ENCODE results near the gene HDHD5. TPM values are rescaled to one million over a fixed set of nuclear protein-coding genes. Genes with fewer than 3 reads are reported as not detected.

Gene HDHD5
- total RNA-seq, 2 experiments from 2014 or later: 38.5 to 40.7 TPM

GRCh38 chr22:17109113-17109865, 49.8 kb downstream of the HDHD5 start:
- ATAC-seq: no peak
- POLR2A ChIA-PET: no interaction called here

DNA sequence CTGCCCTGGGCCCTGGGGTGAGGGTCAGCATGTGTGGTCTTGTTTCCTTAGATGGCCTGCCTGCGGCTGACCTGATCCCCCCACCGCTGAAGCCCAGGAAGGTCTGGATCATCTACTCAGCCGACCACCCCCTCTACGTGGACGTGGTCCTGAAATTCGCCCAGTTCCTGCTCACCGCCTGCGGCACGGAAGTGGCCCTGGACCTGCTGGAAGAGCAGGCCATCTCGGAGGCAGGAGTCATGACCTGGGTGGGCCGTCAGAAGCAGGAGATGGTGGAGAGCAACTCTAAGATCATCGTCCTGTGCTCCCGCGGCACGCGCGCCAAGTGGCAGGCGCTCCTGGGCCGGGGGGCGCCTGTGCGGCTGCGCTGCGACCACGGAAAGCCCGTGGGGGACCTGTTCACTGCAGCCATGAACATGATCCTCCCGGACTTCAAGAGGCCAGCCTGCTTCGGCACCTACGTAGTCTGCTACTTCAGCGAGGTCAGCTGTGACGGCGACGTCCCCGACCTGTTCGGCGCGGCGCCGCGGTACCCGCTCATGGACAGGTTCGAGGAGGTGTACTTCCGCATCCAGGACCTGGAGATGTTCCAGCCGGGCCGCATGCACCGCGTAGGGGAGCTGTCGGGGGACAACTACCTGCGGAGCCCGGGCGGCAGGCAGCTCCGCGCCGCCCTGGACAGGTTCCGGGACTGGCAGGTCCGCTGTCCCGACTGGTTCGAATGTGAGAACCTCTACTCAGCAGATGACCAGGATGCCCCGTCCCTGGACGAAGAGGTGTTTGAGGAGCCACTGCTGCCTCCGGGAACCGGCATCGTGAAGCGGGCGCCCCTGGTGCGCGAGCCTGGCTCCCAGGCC, 50.6 kb downstream of the HDHD5 start:
- ATAC-seq: no peak
- ChIA-PET POLR2A (no interaction called here), CTCF (interaction anchor here (1.1 kb wide), 1 partner anchor 10 kb away, joined by 3 read pairs; no protein-coding TSS in a partner anchor)
- H3K9me3 Mint-ChIP-seq (ENCODE audit: insufficient read depth): no peaks in the 10 kb centered on the region
- no peak overlapping the region for H3K4me3 Mint-ChIP-seq
- H3K27me3 Mint-ChIP-seq (ENCODE audit: low read depth): no peaks in the 10 kb centered on the region
- DNase-seq: no peak
- H3K4me1 Mint-ChIP-seq (ENCODE audit: low read depth): peaks cover 28% of the 10 kb centered on the region
- peaks cover 52% of the 10 kb centered on the region for H3K36me3 Mint-ChIP-seq (ENCODE audit: low read depth)
- H3K27ac Mint-ChIP-seq: no peak overlapping the region

More at GRCh38 chr22:17109113-17109865, 49.8 kb downstream of the HDHD5 start:
- Mint-ChIP-seq H3K36me3 (ENCODE audit: low read depth) (peaks cover 51% of the 10 kb centered on the region), H3K4me3 (no peak overlapping the region), H3K27me3 (ENCODE audit: low read depth) (no peaks in the 10 kb centered on the region), H3K27ac (no peak overlapping the region), H3K9me3 (ENCODE audit: insufficient read depth) (no peaks in the 10 kb centered on the region), H3K4me1 (ENCODE audit: low read depth) (peaks cover 28% of the 10 kb centered on the region)
- CTCF ChIA-PET: no interaction called here
- no peak for DNase-seq

GRCh38 chr22:17107547-17107810, 51.6 kb downstream of the HDHD5 start:
- Mint-ChIP-seq H3K9me3 (ENCODE audit: insufficient read depth) (no peaks in the 10 kb centered on the region), H3K27ac (peak overlapping the region; percentile 91), H3K4me1 (ENCODE audit: low read depth) (peaks cover 28% of the 10 kb centered on the region), H3K4me3 (no peak overlapping the region), H3K36me3 (ENCODE audit: low read depth) (peaks cover 57% of the 10 kb centered on the region), H3K27me3 (ENCODE audit: low read depth) (no peaks in the 10 kb centered on the region)
- ChIA-PET POLR2A (interaction anchor here (0.9 to 1.8 kb wide), 3 partner anchors 9 to 20 kb away, joined by 3 to 8 read pairs (median 6); no protein-coding TSS in a partner anchor), CTCF (interaction anchor here (1.1 to 2.0 kb wide), 9 partner anchors 8 to 64 kb away, joined by 3 to 11 read pairs (median 5); no protein-coding TSS in a partner anchor)
- ATAC-seq: no peak
- no peak for DNase-seq

- POLR2A ChIA-PET: interaction anchor here (0.6 to 1.8 kb wide), 4 partner anchors 9 to 19 kb away, joined by 3 to 8 read pairs (median 5); no protein-coding TSS in a partner anchor
Measured at GRCh38 chr22:17106785-17107546, 52.1 kb downstream of the HDHD5 start.

GRCh38 chr22:17106161-17106784, 52.8 kb downstream of the HDHD5 start:
- peak; percentile 63 for ATAC-seq
- no peak for DNase-seq
- POLR2A ChIA-PET: interaction anchor here (0.6 to 1.8 kb wide), 3 partner anchors 10 to 19 kb away, joined by 4 to 8 read pairs (median 6); no protein-coding TSS in a partner anchor
- H3K27ac Mint-ChIP-seq: peak overlapping the region; percentile 91
- no peaks in the 10 kb centered on the region for H3K27me3 Mint-ChIP-seq (ENCODE audit: low read depth)
- H3K4me1 Mint-ChIP-seq (ENCODE audit: low read depth): peaks cover 35% of the 10 kb centered on the region
- peaks cover 66% of the 10 kb centered on the region for H3K36me3 Mint-ChIP-seq (ENCODE audit: low read depth)
- peak overlapping the region; percentile 73 for H3K4me3 Mint-ChIP-seq
- CTCF ChIA-PET: interaction anchor here (1.0 to 2.0 kb wide), 9 partner anchors 10 to 395 kb away, joined by 3 to 11 read pairs (median 5); no protein-coding TSS in a partner anchor
- H3K9me3 Mint-ChIP-seq (ENCODE audit: insufficient read depth): no peaks in the 10 kb centered on the region

More at GRCh38 chr22:17106785-17107546, 52.1 kb downstream of the HDHD5 start:
- Mint-ChIP-seq H3K4me1 (ENCODE audit: low read depth) (peaks cover 30% of the 10 kb centered on the region), H3K36me3 (ENCODE audit: low read depth) (peaks cover 62% of the 10 kb centered on the region), H3K4me3 (peak overlapping the region; percentile 73), H3K27me3 (ENCODE audit: low read depth) (no peaks in the 10 kb centered on the region), H3K27ac (peak overlapping the region; percentile 91), H3K9me3 (ENCODE audit: insufficient read depth) (no peaks in the 10 kb centered on the region)
- DNase-seq (peak; percentile 76), ATAC-seq (peak; percentile 89)
- CTCF ChIA-PET: interaction anchor here (1.0 to 2.0 kb wide), 10 partner anchors 9 to 65 kb away, joined by 3 to 11 read pairs (median 4); no protein-coding TSS in a partner anchor

DNA sequence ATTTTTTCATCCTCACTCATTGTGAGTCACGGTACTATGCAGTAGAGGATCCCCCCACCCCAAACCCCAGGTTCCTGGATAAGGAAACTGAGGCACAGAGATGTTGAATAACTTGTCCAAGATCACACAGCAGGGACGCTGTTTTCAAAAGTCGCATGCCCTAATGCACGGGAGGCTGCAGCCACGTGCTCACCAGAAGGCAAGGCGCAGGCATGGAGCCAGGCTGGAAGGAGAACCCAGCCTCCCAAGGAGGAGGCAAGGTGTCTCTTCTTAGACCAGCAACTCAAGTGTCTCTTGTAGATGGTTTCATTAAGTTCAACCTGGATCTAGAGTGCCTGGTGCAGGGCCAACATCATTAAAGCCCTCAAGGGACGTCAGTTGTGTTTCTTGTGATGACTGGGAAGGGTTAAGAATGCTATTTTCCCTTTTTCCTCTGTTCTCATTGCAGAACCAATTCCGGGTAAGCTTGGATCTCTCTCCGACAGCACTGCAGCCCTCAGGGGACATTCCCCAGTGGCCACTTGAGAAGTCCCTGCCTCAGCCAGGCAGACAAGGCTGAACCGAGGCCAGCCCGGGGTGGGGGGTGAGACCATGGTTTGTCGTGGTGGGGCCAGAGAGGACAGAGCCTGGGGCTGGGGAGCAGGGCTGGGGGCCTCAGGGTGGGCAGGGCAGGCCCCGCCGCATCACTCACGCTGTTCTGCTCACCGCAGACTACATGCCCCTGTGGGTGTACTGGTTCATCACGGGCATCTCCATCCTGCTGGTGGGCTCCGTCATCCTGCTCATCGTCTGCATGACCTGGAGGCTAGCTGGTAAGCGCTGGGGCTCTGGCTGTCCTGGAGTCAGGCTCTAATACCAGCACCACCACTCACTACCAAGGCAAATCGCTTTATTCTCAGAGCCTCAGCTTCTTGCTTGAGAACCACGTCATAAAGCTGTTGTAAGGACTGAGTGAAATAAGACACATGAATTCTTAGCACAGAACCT, 53.6 kb downstream of the HDHD5 start:
- ChIA-PET POLR2A (interaction anchor here (1.8 kb wide), 1 partner anchor 18 kb away, joined by 6 read pairs; no protein-coding TSS in a partner anchor), CTCF (interaction anchor here (1.1 to 2.0 kb wide), 5 partner anchors 10 to 396 kb away, joined by 3 to 9 read pairs (median 5); no protein-coding TSS in a partner anchor)
- no peaks in the 10 kb centered on the region for H3K27me3 Mint-ChIP-seq (ENCODE audit: low read depth)
- no peak for ATAC-seq
- peaks cover 43% of the 10 kb centered on the region for H3K4me1 Mint-ChIP-seq (ENCODE audit: low read depth)
- no peak overlapping the region for H3K27ac Mint-ChIP-seq
- DNase-seq: no peak
- H3K36me3 Mint-ChIP-seq (ENCODE audit: low read depth): peaks cover 71% of the 10 kb centered on the region
- H3K4me3 Mint-ChIP-seq: peak overlapping the region; percentile 73
- no peaks in the 10 kb centered on the region for H3K9me3 Mint-ChIP-seq (ENCODE audit: insufficient read depth)

GRCh38 chr22:17104336-17104935, 54.6 kb downstream of the HDHD5 start:
- Mint-ChIP-seq H3K4me1 (ENCODE audit: low read depth) (peaks cover 53% of the 10 kb centered on the region), H3K4me3 (no peak overlapping the region), H3K36me3 (ENCODE audit: low read depth) (peaks cover 76% of the 10 kb centered on the region), H3K27me3 (ENCODE audit: low read depth) (no peaks in the 10 kb centered on the region), H3K9me3 (ENCODE audit: insufficient read depth) (no peaks in the 10 kb centered on the region), H3K27ac (no peak overlapping the region)
- no peak for ATAC-seq
- ChIA-PET POLR2A (no interaction called here), CTCF (no interaction called here)
- DNase-seq: no peak

- H3K4me3 Mint-ChIP-seq: no peak overlapping the region
- ATAC-seq (no peak), DNase-seq (no peak)
- CTCF ChIA-PET: no interaction called here
- POLR2A ChIA-PET: no interaction called here
- H3K9me3 Mint-ChIP-seq (ENCODE audit: insufficient read depth): no peaks in the 10 kb centered on the region
- H3K36me3 Mint-ChIP-seq (ENCODE audit: low read depth): peaks cover 85% of the 10 kb centered on the region
- H3K27me3 Mint-ChIP-seq (ENCODE audit: low read depth): no peaks in the 10 kb centered on the region
- H3K4me1 Mint-ChIP-seq (ENCODE audit: low read depth): peaks cover 64% of the 10 kb centered on the region
- H3K27ac Mint-ChIP-seq: no peak overlapping the region
Measured at GRCh38 chr22:17103351-17103750, 55.7 kb downstream of the HDHD5 start.

DNA sequence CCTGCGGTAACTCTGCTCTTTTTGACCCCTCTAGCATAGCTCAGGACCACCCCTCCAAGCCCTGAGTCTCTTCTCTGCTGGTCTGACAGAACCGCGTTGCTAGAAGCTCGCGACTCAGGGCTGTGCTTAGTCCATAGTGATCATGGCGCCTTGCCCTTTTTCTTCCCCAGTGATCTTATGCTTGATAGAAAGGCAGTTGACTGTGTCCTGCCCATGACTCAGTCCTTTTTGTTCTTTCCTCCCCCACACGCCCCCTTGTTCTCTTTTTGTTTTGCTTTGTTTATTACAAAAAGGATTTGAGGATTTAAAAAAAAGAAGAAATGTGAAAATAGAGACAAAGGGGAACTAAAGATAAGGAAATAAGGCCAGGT, 56.8 kb downstream of the HDHD5 start:
- H3K27ac Mint-ChIP-seq: no peak overlapping the region
- H3K4me1 Mint-ChIP-seq (ENCODE audit: low read depth): peaks cover 67% of the 10 kb centered on the region
- ATAC-seq (no peak), DNase-seq (no peak)
- peaks cover 83% of the 10 kb centered on the region for H3K36me3 Mint-ChIP-seq (ENCODE audit: low read depth)
- POLR2A ChIA-PET: interaction anchor here (0.5 to 0.6 kb wide), 2 partner anchors 18 to 620 kb away, joined by 3 read pairs; no protein-coding TSS in a partner anchor
- no peaks in the 10 kb centered on the region for H3K27me3 Mint-ChIP-seq (ENCODE audit: low read depth)
- no peaks in the 10 kb centered on the region for H3K9me3 Mint-ChIP-seq (ENCODE audit: insufficient read depth)
- CTCF ChIA-PET: interaction anchor here (0.7 to 2.0 kb wide), 2 partner anchors 15 to 69 kb away, joined by 3 to 5 read pairs; no protein-coding TSS in a partner anchor
- no peak overlapping the region for H3K4me3 Mint-ChIP-seq
